Measurements from ENCODE around the gene EXOC7. TPM values are rescaled to one million over a fixed set of nuclear protein-coding genes. Genes with fewer than 3 reads are reported as not detected.

Gene EXOC7
- total and polyA plus RNA-seq, 2 of the 8 experiments (the other 6 are each of a cell fraction or from before 2014, with no cell fraction given): 77.1 to 92.6 TPM

GRCh38 chr17:76146053-76146851 is 42.7 kb upstream of the EXOC7 start:
- Histone ChIP-seq H3K27ac (ENCODE audit: low read depth, low read length) (no peak overlapping the region), H3K14ac (ENCODE audit: insufficient read length) (no peak overlapping the region), H4K91ac (replicated peaks; ENCODE audit: insufficient read length, low read length) (no peak overlapping the region), H3K4me3 (ENCODE audit: extremely low read depth in 1 of 4, insufficient read depth in 2 of 4, low read depth in 3 of 4, low read length in 4 of 4) (no peak overlapping the region), H2BK15ac (ENCODE audit: low read length) (peak overlapping the region; percentile 90; the same call in 1 of the 2 replicates), H2BK120ac (replicated peaks; ENCODE audit: low read depth, low read length) (no peak overlapping the region), H2BK20ac (ENCODE audit: low read length) (0 out of 2 replicates have a peak overlapping the region, but pooled peaks have one; percentile 9), H3K36me3 (ENCODE audit: control insufficient read depth in 2 of 4, insufficient read depth in 4 of 4, low read length in 3 of 4) (no peaks in the 10 kb centered on the region), H2BK5ac (ENCODE audit: low read depth, low read length) (peak overlapping the region; percentile 57; the same call in 1 of the 2 replicates), H2AK5ac (ENCODE audit: low read depth, low read length) (peak overlapping the region; percentile 60; the same call in 1 of the 2 replicates), H4K8ac (ENCODE audit: extremely low read depth, insufficient read depth, low read length) (no peak overlapping the region), H3K79me1 (ENCODE audit: low read depth, low read length) (no peaks in the 10 kb centered on the region), H2BK12ac (ENCODE audit: low read depth, low read length) (peak overlapping the region; percentile 68; the same call in 1 of the 2 replicates), H3K56ac (replicated peaks; ENCODE audit: insufficient read length, low read depth, low read length) (no peak overlapping the region), H4K5ac (ENCODE audit: insufficient read length, low read depth, low read length) (no peak overlapping the region), H3K18ac (ENCODE audit: extremely low read depth, low read length) (peak overlapping the region; percentile 42; the same call in 1 of the 2 replicates), H3K4me2 (ENCODE audit: insufficient read depth in 1 of 2, low read depth in 2 of 2, low read length in 2 of 2) (no peak overlapping the region; a peak in 1 of 4 replicates), H3K9me3 (ENCODE audit: insufficient read depth in 2 of 2, low read depth in 1 of 2, low read length in 1 of 2) (no peaks in the 10 kb centered on the region), H4K20me1 (replicated peaks in 1 of 2; ENCODE audit: control insufficient read depth in 1 of 2, insufficient read depth in 2 of 2, low read length in 2 of 2) (no peaks in the 10 kb centered on the region), H3K9ac (replicated peaks in 1 of 4; ENCODE audit: extremely low read depth in 1 of 4, low read depth in 3 of 4, low read length in 3 of 4) (no peak overlapping the region), H3K23me2 (ENCODE audit: low read depth, low read length) (peaks cover 5% of the 10 kb centered on the region), H3K79me2 (ENCODE audit: control insufficient read depth in 1 of 2, insufficient read depth in 2 of 2, low read length in 2 of 2) (no peaks in the 10 kb centered on the region), H3K27me3 (replicated peaks in 1 of 4; ENCODE audit: control insufficient read depth in 3 of 4, extremely low read depth in 1 of 4, insufficient read depth in 3 of 4, low read length in 3 of 4) (peaks cover 0 to 20% (median 17%) of the 10 kb centered on the region in 4 experiments; a peak in 5 of 7 replicates), H3K4me1 (replicated peaks in 1 of 4; ENCODE audit: control insufficient read depth in 3 of 4, insufficient read depth in 4 of 4, low read length in 3 of 4) (peaks cover 17 to 25% (median 19%) of the 10 kb centered on the region in 4 experiments), H3K23ac (ENCODE audit: insufficient read length) (no peak overlapping the region), H3K4ac (replicated peaks; ENCODE audit: insufficient read length, low read depth, low read length) (no peak overlapping the region), H2AFZ (ENCODE audit: low read length) (no peak overlapping the region)
- DNase-seq (ENCODE audit: low read depth in 1 of 2, low spot score in 2 of 2): no peak
- CTCF ChIA-PET (ENCODE audit: partially characterized antibody): interaction anchor here (0.5 to 24.4 kb wide), 12 partner anchors 9 to 312 kb away, joined by 3 to 778 read pairs (median 4); partner anchors contain the start of gene EXOC7
- POLR2A ChIA-PET (ENCODE audit: partially characterized antibody): interaction anchor here (0.6 to 7.5 kb wide), 6 partner anchors 9 to 263 kb away, joined by 3 to 64 read pairs (median 3); no protein-coding TSS in a partner anchor
- no peak for FAIRE-seq
- WGBS, 2 experiments (ENCODE audit: extremely low coverage in 1 of 2, insufficient coverage in 1 of 2, insufficient read length in 1 of 2, insufficient replicate concordance in 2 of 2, low coverage in 1 of 2, low lambda C conversion rate in 2 of 2, missing lambda C conversion rate in 1 of 2): 89% methylated on average over 18 of the region's 22 CpGs; no CpG with 5 or more reads in 1 of the 2 experiments
- no peak for TF ChIP-seq MAFK (IDR thresholded peaks at IDR 0.05; ENCODE audit: low read depth, low read length)
- TF ChIP-seq GTF2F1 (IDR thresholded peaks at IDR 0.05; ENCODE audit: borderline replicate concordance, low read depth, low read length): no peak
- no peak for TF ChIP-seq E2F6 (IDR thresholded peaks at IDR 0.05)
- TF ChIP-seq CREB1 (IDR thresholded peaks at IDR 0.05): no peak
- no peak for TF ChIP-seq JUND (IDR thresholded peaks at IDR 0.05; ENCODE audit: low read length)
- no peak for TF ChIP-seq BRCA1 (IDR thresholded peaks at IDR 0.05; ENCODE audit: low read depth, low read length)

All from H1 (cell line).